PC-9 (cell line): Measurements from ENCODE around the gene SPDYE4. TPM values are rescaled to one million over a fixed set of nuclear protein-coding genes. Genes with fewer than 3 reads are reported as not detected.

Source experiments
- BruUV-seq: library from RNA; stranded (reverse); fragments of 400-500 nt; replicated peaks from 2 replicates; lab custom pipeline; 2021; lab: Mats Ljungman, UMichigan
- CTCF ChIA-PET: fragments of 300-600 bp; sonication (Branson Sonifier 250); formaldehyde crosslinking; loops from one replicate; lab custom pipeline; 2022; ENCODE audit warnings: antibody characterized with exemption; lab: Charles Lee
- POLR2A ChIA-PET: fragments of 300-600 bp; sonication (Branson Sonifier 250); formaldehyde crosslinking; loops from one replicate; lab custom pipeline; 2022; ENCODE audit warnings: antibody characterized with exemption; ENCODE audit not compliant: unreplicated experiment; lab: Charles Lee
- DNase-seq, 2 experiments: peaks; one replicate each; pipeline versions ENCODE4 v3.0.0 to v3.0.0-alpha.2; 2015 to 2022; ENCODE audit warnings: mixed read lengths in 1 of 2
- H2AFZ ChIP-seq: fragments of 200-600 bp; sonication (generic); 2 replicates; pipeline ENCODE4 v1.8.1; 2017; ENCODE audit warnings: antibody characterized with exemption
- H3F3A ChIP-seq: fragments of 200-600 bp; sonication (generic); 2 replicates; pipeline ENCODE4 v1.8.1; 2017; ENCODE audit warnings: antibody characterized with exemption, mild to moderate bottlenecking, low read depth; ENCODE audit not compliant: insufficient read depth
- H3K27ac ChIP-seq: fragments of 200-600 bp; sonication (generic); 2 replicates; pipeline ENCODE4 v1.6.1; 2016; ENCODE audit warnings: mixed run types
- H3K27me3 ChIP-seq: fragments of 200-600 bp; sonication (generic); 2 replicates; pipeline ENCODE4 v1.6.1; 2016; ENCODE audit warnings: low read depth, mixed run types; ENCODE audit not compliant: insufficient read depth
- H3K36me3 ChIP-seq: fragments of 200-600 bp; sonication (generic); 2 replicates; pipeline ENCODE4 v1.6.1; 2016; ENCODE audit warnings: low read depth, mixed run types
- H3K4me1 ChIP-seq: fragments of 200-600 bp; sonication (generic); replicated peaks from 2 replicates; pipeline ENCODE4 v1.6.1; 2016; ENCODE audit warnings: mixed run types; ENCODE audit not compliant: insufficient read depth
- H3K4me2 ChIP-seq: fragments of 200-600 bp; sonication (generic); 2 replicates; pipeline ENCODE4 v1.6.1; 2017; ENCODE audit warnings: mixed run types
- H3K4me3 ChIP-seq: fragments of 200-600 bp; sonication (generic); 2 replicates; pipeline ENCODE4 v1.6.1; 2016; ENCODE audit warnings: mixed run types
- H3K79me2 ChIP-seq: fragments of 200-600 bp; sonication (generic); 2 replicates; pipeline ENCODE4 v1.6.1; 2017; ENCODE audit warnings: low read depth, mixed run types
- H3K9me2 ChIP-seq: fragments of 200-600 bp; sonication (generic); 2 replicates; pipeline ENCODE4 v1.8.1; 2017; ENCODE audit warnings: mild to moderate bottlenecking; ENCODE audit not compliant: insufficient read depth
- H3K9me3 ChIP-seq: fragments of 200-600 bp; sonication (generic); 2 replicates; pipeline ENCODE4 v1.8.1; 2016; ENCODE audit warnings: low read depth; ENCODE audit not compliant: insufficient read depth
- H4K20me1 ChIP-seq: fragments of 200-600 bp; sonication (generic); 2 replicates; pipeline ENCODE4 v1.8.1; 2017; ENCODE audit not compliant: insufficient read depth
- CTCF ChIP-seq: fragments of 200-600 bp; sonication (generic); conservative IDR thresholded peaks from 2 replicates; pipeline ENCODE4 v1.6.1; 2017; ENCODE audit warnings: mixed run types, antibody characterized with exemption, mild to moderate bottlenecking, moderate library complexity
- EZH2 ChIP-seq: fragments of 200-600 bp; sonication (generic); IDR thresholded peaks from 2 replicates; pipeline ENCODE4 v1.8.0; 2017; ENCODE audit warnings: antibody characterized with exemption, low read depth
- intact Hi-C: fragments of 100-400 bp; cut with micrococcal nuclease; formaldehyde crosslinking; loops from one replicate; pipeline ENCODE4 v1.10.0; 2022; ENCODE audit not compliant: unreplicated experiment
- total RNA-seq: library from RNA; stranded (reverse); gene quantifications from 2 replicates; pipeline ENCODE4 v1.2.3, GENCODE V29; 2021

The SPDYE4 gene
- total RNA-seq, 1 experiment from 2014 or later = not detected

GRCh38 chr17:8710813-8711212, 47.5 kb downstream of the SPDYE4 start:
- Histone ChIP-seq H3F3A (no peaks in the 10 kb centered on the region), H3K9me2 (no peaks in the 10 kb centered on the region), H4K20me1 (no peaks in the 10 kb centered on the region), H3K4me3 (no peak overlapping the region), H3K36me3 (no peaks in the 10 kb centered on the region), H3K4me1 (no peaks in the 10 kb centered on the region), H3K9me3 (no peaks in the 10 kb centered on the region), H3K27ac (no peak overlapping the region), H3K79me2 (no peaks in the 10 kb centered on the region), H2AFZ (no peak overlapping the region), H3K27me3 (peaks cover 38% of the 10 kb centered on the region), H3K4me2 (no peak overlapping the region)
- intact Hi-C loops = no loop called here
- ChIA-PET CTCF (no interaction called here), POLR2A (no interaction called here)
- DNase-seq = no peak
- no TSS peak for BruUV-seq
- no peak for TF ChIP-seq EZH2

- POLR2A ChIA-PET = no interaction called here
- Histone ChIP-seq H2AFZ (no peak overlapping the region), H3F3A (no peaks in the 10 kb centered on the region), H3K79me2 (no peaks in the 10 kb centered on the region), H3K9me3 (no peaks in the 10 kb centered on the region), H3K4me1 (no peaks in the 10 kb centered on the region), H3K27ac (no peak overlapping the region), H3K4me2 (no peak overlapping the region), H3K9me2 (no peaks in the 10 kb centered on the region), H4K20me1 (no peaks in the 10 kb centered on the region), H3K4me3 (no peak overlapping the region), H3K27me3 (peaks cover 38% of the 10 kb centered on the region), H3K36me3 (no peaks in the 10 kb centered on the region)
- CTCF ChIA-PET = no interaction called here
- no peak for TF ChIP-seq EZH2
- no peak for TF ChIP-seq CTCF
- DNase-seq = no peak
- intact Hi-C loops = no loop called here
- no TSS peak for BruUV-seq
Observed at GRCh38 chr17:8709006-8709405, 49.3 kb downstream of the SPDYE4 start.

- H3K9me2 ChIP-seq = no peaks in the 10 kb centered on the region
- H2AFZ ChIP-seq = no peak overlapping the region
- no peaks in the 10 kb centered on the region for H4K20me1 ChIP-seq
- ChIA-PET POLR2A (no interaction called here), CTCF (interaction anchor here (0.6 kb wide), 1 partner anchor 298 kb away, joined by 4 read pairs; no protein-coding TSS in a partner anchor)
- DNase-seq = no peak
- no peak overlapping the region for H3K4me2 ChIP-seq
- no peak overlapping the region for H3K4me3 ChIP-seq
- no peaks in the 10 kb centered on the region for H3K36me3 ChIP-seq
- no peaks in the 10 kb centered on the region for H3K4me1 ChIP-seq
- peaks cover 38% of the 10 kb centered on the region for H3K27me3 ChIP-seq
- TF ChIP-seq CTCF (no peak), EZH2 (no peak)
- H3F3A ChIP-seq = no peaks in the 10 kb centered on the region
- intact Hi-C loops = no loop called here
- H3K9me3 ChIP-seq = no peaks in the 10 kb centered on the region
- no peaks in the 10 kb centered on the region for H3K79me2 ChIP-seq
- no TSS peak for BruUV-seq
- no peak overlapping the region for H3K27ac ChIP-seq
Observed at GRCh38 chr17:8708025-8708461, 50.3 kb downstream of the SPDYE4 start.

- intact Hi-C loops = no loop called here
- no peaks in the 10 kb centered on the region for H3K36me3 ChIP-seq
- no peak overlapping the region for H3K4me3 ChIP-seq
- peaks cover 35% of the 10 kb centered on the region for H3K27me3 ChIP-seq
- ChIA-PET CTCF (interaction anchor here (0.6 kb wide), 1 partner anchor 298 kb away, joined by 4 read pairs; no protein-coding TSS in a partner anchor), POLR2A (no interaction called here)
- H3K9me2 ChIP-seq = no peaks in the 10 kb centered on the region
- H2AFZ ChIP-seq = no peak overlapping the region
- H3K4me1 ChIP-seq = no peaks in the 10 kb centered on the region
- no peak for DNase-seq
- no peaks in the 10 kb centered on the region for H3F3A ChIP-seq
- H4K20me1 ChIP-seq = no peaks in the 10 kb centered on the region
- H3K4me2 ChIP-seq = no peak overlapping the region
- no peaks in the 10 kb centered on the region for H3K9me3 ChIP-seq
- BruUV-seq = no TSS peak
- H3K27ac ChIP-seq = no peak overlapping the region
- H3K79me2 ChIP-seq = no peaks in the 10 kb centered on the region
- no peak for TF ChIP-seq CTCF
Observed at GRCh38 chr17:8707332-8708024, 50.9 kb downstream of the SPDYE4 start.
